ENCODE data around the gene WDR37. TPM values are rescaled to one million over a fixed set of nuclear protein-coding genes. Genes with fewer than 3 reads are reported as not detected.
A peak's percentile ranks its signal among the peaks of the same experiment; 100 is the strongest.
"Not testable (repeated sequence)": the region's sequence is repeated elsewhere in the genome, so short reads cannot be mapped to it uniquely, and the experiment has no call there.

Gene WDR37
- polyA plus RNA-seq, 3 donors, result 7.1 to 33.6 (median 8.6) TPM

DNA sequence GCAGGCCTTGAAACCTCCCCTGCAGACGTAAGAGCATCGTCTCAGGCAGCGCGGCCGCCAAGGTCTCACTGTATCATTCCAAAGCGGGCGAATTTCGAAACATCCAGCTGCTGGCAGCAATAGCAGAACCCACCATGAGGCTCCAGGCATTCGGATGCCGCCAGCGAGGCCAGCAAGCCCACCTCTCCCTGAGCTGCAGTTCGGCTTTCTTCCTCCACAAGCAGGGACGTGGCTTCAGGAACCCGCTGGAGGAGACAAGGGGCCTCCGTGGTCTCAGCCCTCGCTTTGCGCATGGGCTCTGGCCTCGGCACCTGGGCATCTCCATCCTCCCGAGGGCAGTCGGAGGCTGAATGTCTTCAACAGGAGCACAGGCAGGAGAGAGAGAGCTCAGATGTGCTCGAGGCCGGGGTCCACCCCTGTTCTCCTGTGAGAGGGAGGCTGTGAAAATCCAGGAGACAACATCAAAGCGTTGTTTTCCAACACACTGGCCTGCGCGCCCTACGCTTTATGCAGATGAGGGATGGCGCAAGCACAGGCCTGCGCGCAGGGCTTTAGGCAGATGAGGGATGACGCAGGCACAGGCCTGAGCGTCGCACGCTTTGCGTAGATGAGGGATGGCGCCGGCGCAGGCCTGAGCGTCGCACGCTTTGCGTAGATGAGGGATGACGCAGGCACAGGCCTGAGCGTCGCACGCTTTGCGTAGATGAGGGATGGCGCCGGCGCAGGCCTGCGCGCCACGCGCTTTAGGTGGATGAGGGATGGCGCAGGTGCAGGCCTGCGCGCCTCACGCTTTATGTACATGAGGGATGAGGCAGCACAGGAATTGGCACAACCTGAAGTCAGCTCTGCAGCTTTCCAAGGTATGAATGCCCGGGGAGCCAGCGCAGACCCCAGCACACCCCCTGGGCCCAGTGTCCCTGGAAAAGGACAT, 103.2 kb downstream of the WDR37 start:
- DNase-seq, result peak in 2 of 3 donors; percentile 60 to 69
- peaks cover 1 to 11% (median 6%) of the 10 kb centered on the region in 3 donors for H3K27me3 Mint-ChIP-seq (ENCODE audit: low read depth in 3 of 3)
- Histone ChIP-seq H3K79me2 (ENCODE audit: insufficient read depth, low read length) (no peaks in the 10 kb centered on the region), H3K4me3 (replicated peaks in 1 of 3; ENCODE audit: low read depth in 2 of 3, low read length in 3 of 3) (no peak overlapping the region), H3K9me3 (replicated peaks in 1 of 2; ENCODE audit: control insufficient read depth in 1 of 2, insufficient read depth in 1 of 2, low read length in 2 of 2) (no peaks in the 10 kb centered on the region), H3K4me1 (ENCODE audit: control insufficient read depth in 1 of 2, insufficient read depth in 2 of 2, low read length in 2 of 2) (no peaks in the 10 kb centered on the region), H3K4me2 (replicated peaks; ENCODE audit: extremely low read depth, low read length, poor library complexity, severe bottlenecking) (no peak overlapping the region), H3K36me3 (replicated peaks in 1 of 2; ENCODE audit: control insufficient read depth in 1 of 2, insufficient read depth in 2 of 2, low read length in 2 of 2) (no peaks in the 10 kb centered on the region), H3K27ac (ENCODE audit: low read depth in 1 of 2, low read length in 2 of 2) (no peak overlapping the region), H3K27me3 (ENCODE audit: control insufficient read depth in 2 of 2, insufficient read depth in 2 of 2, low read length in 2 of 2) (no peaks in the 10 kb centered on the region), H4K20me1 (ENCODE audit: insufficient read depth, low read length) (no peaks in the 10 kb centered on the region), H2AFZ (ENCODE audit: insufficient read depth, low read depth, low read length, poor library complexity, severe bottlenecking) (no peak overlapping the region), H3K9ac (ENCODE audit: insufficient read depth, low read length, poor library complexity, severe bottlenecking) (no peak overlapping the region)
- H3K4me3 Mint-ChIP-seq, result no peak overlapping the region
- H3K36me3 Mint-ChIP-seq, result no peaks in the 10 kb centered on the region
- TF ChIP-seq, protein P1, sequence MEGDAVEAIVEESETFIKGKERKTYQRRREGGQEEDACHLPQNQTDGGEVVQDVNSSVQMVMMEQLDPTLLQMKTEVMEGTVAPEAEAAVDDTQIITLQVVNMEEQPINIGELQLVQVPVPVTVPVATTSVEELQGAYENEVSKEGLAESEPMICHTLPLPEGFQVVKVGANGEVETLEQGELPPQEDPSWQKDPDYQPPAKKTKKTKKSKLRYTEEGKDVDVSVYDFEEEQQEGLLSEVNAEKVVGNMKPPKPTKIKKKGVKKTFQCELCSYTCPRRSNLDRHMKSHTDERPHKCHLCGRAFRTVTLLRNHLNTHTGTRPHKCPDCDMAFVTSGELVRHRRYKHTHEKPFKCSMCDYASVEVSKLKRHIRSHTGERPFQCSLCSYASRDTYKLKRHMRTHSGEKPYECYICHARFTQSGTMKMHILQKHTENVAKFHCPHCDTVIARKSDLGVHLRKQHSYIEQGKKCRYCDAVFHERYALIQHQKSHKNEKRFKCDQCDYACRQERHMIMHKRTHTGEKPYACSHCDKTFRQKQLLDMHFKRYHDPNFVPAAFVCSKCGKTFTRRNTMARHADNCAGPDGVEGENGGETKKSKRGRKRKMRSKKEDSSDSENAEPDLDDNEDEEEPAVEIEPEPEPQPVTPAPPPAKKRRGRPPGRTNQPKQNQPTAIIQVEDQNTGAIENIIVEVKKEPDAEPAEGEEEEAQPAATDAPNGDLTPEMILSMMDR (IDR thresholded peaks at IDR 0.05), result no peak
- 87% methylated on average over 58 of the region's 59 CpGs for WGBS (ENCODE audit: insufficient coverage)
- intact Hi-C loops (cut with micrococcal nuclease), result no loop called here
- no peak overlapping the region for H3K27ac Mint-ChIP-seq
- no peaks in the 10 kb centered on the region for H3K9me3 Mint-ChIP-seq
- no peaks in the 10 kb centered on the region for H3K4me1 Mint-ChIP-seq

DNA sequence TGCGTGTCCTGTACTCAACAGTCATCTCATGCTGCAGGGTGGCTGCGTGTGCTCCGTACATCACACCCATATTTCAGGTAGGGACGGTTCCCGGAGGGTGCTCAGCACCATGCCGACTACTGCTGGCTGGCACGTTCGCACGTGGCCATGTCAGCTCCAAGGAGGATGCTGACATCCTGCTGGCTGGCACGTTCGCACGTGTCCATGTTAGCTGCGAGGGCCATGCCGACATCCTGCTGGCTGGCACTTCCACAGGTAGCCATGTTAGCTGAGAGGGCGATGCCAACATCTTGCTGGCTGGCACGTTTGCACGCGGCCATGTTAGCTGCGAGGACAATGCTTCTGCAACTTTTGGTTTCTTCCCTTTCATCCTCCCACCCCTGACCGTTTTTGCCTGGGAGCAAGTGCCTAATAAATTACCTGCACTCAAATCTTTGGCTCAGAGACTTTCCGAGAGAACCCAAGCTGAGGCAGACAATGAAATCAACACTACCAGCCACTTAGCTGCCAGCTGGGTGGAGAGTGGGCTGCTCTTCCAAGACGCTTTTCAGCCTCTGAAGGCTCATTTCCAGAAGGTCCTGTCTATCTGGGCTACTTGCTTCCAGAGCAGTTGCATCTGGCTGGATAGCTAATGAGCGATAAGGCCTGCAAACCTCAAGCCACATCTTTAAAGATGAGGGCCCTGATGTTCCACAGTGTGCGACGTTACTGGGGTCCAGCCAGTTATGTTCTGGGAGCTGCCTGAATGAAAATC, 104.6 kb downstream of the WDR37 start:
- 94% methylated on average over 24 of the region's 25 CpGs for WGBS (ENCODE audit: insufficient coverage)
- Histone ChIP-seq H3K9ac (ENCODE audit: insufficient read depth, low read length, poor library complexity, severe bottlenecking) (no peak overlapping the region), H3K9me3 (replicated peaks in 1 of 2; ENCODE audit: control insufficient read depth in 1 of 2, insufficient read depth in 1 of 2, low read length in 2 of 2) (no peaks in the 10 kb centered on the region), H3K4me2 (replicated peaks; ENCODE audit: extremely low read depth, low read length, poor library complexity, severe bottlenecking) (no peak overlapping the region), H4K20me1 (ENCODE audit: insufficient read depth, low read length) (no peaks in the 10 kb centered on the region), H3K27me3 (ENCODE audit: control insufficient read depth in 2 of 2, insufficient read depth in 2 of 2, low read length in 2 of 2) (no peaks in the 10 kb centered on the region), H3K4me3 (replicated peaks in 1 of 3; ENCODE audit: low read depth in 2 of 3, low read length in 3 of 3) (no peak overlapping the region), H3K4me1 (ENCODE audit: control insufficient read depth in 1 of 2, insufficient read depth in 2 of 2, low read length in 2 of 2) (no peaks in the 10 kb centered on the region), H2AFZ (ENCODE audit: insufficient read depth, low read depth, low read length, poor library complexity, severe bottlenecking) (no peak overlapping the region), H3K27ac (ENCODE audit: low read depth in 1 of 2, low read length in 2 of 2) (no peak overlapping the region), H3K79me2 (ENCODE audit: insufficient read depth, low read length) (no peaks in the 10 kb centered on the region), H3K36me3 (replicated peaks in 1 of 2; ENCODE audit: control insufficient read depth in 1 of 2, insufficient read depth in 2 of 2, low read length in 2 of 2) (no peaks in the 10 kb centered on the region)
- H3K9me3 Mint-ChIP-seq, result no peaks in the 10 kb centered on the region
- intact Hi-C loops (cut with micrococcal nuclease), result no loop called here
- TF ChIP-seq, protein P1 (IDR thresholded peaks at IDR 0.05), result no peak
- H3K36me3 Mint-ChIP-seq, result no peaks in the 10 kb centered on the region
- no peak overlapping the region for H3K27ac Mint-ChIP-seq
- H3K4me3 Mint-ChIP-seq, result no peak overlapping the region
- H3K4me1 Mint-ChIP-seq, result no peaks in the 10 kb centered on the region
- DNase-seq, result no peak
- H3K27me3 Mint-ChIP-seq (ENCODE audit: low read depth in 3 of 3), result peaks cover 1 to 9% (median 6%) of the 10 kb centered on the region in 3 donors

DNA sequence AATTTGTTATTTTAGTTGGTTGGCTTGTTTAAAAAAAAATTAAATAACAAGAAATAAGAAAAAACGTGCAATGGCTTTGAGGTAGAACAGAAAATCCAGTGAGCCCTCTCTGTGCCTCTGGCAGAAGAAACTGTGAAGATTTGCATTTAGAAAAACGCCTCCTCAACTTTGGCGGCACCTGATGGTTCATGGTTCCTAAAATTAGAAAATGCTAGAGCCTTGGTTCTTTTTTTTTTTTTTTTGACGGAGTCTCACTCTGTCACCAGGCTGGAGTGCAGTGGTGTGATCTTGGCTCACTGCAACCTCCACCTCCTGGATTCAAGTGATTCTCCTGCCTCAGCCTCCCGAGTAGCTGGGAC, 105.1 kb downstream of the WDR37 start:
- H3K36me3 ChIP-seq (replicated peaks in 1 of 2; ENCODE audit: control insufficient read depth in 1 of 2, insufficient read depth in 2 of 2, low read length in 2 of 2); H3K79me2 ChIP-seq (ENCODE audit: insufficient read depth, low read length); H3K27ac Mint-ChIP-seq; H3K36me3 Mint-ChIP-seq; H4K20me1 ChIP-seq (ENCODE audit: insufficient read depth, low read length); H2AFZ ChIP-seq (ENCODE audit: insufficient read depth, low read depth, low read length, poor library complexity, severe bottlenecking); H3K4me1 Mint-ChIP-seq; H3K9me3 ChIP-seq (replicated peaks in 1 of 2; ENCODE audit: control insufficient read depth in 1 of 2, insufficient read depth in 1 of 2, low read length in 2 of 2); H3K27me3 ChIP-seq (ENCODE audit: control insufficient read depth in 2 of 2, insufficient read depth in 2 of 2, low read length in 2 of 2); H3K4me3 Mint-ChIP-seq; DNase-seq; H3K4me3 ChIP-seq (replicated peaks in 1 of 3; ENCODE audit: low read depth in 2 of 3, low read length in 3 of 3); H3K27me3 Mint-ChIP-seq (ENCODE audit: low read depth in 3 of 3); H3K9ac ChIP-seq (ENCODE audit: insufficient read depth, low read length, poor library complexity, severe bottlenecking); H3K4me1 ChIP-seq (ENCODE audit: control insufficient read depth in 1 of 2, insufficient read depth in 2 of 2, low read length in 2 of 2); H3K27ac ChIP-seq (ENCODE audit: low read depth in 1 of 2, low read length in 2 of 2); H3K4me2 ChIP-seq (replicated peaks; ENCODE audit: extremely low read depth, low read length, poor library complexity, severe bottlenecking); intact Hi-C loops (cut with micrococcal nuclease); H3K9me3 Mint-ChIP-seq: not testable (repeated sequence)
- WGBS (ENCODE audit: insufficient coverage), result 86% methylated on average over 1 of the region's 5 CpGs
